Neural cell (in vitro differentiated cells): ENCODE data around the gene PTPRN2. TPM values are rescaled to one million over a fixed set of nuclear protein-coding genes. Genes with fewer than 3 reads are reported as not detected.

Experiments
- H2AFZ ChIP-seq: fragments of 200-600, 300-800 bp; sonication (generic), shearing (Covaris generic); 2 replicates; pipeline ENCODE4 v1.6.0; 2014; ENCODE audit warnings: low read depth, mild to moderate bottlenecking, antibody characterized with exemption, low read length, moderate library complexity
- H3F3A ChIP-seq: fragments of 200-600 bp; shearing (Covaris generic); 2 replicates; pipeline ENCODE4 v1.6.1; 2016; ENCODE audit warnings: mild to moderate bottlenecking, moderate library complexity, mixed read lengths, antibody characterized with exemption, low read length; ENCODE audit not compliant: insufficient read depth, poor library complexity, severe bottlenecking
- H3K27ac ChIP-seq: fragments of 200-600, 300-800 bp; sonication (generic), shearing (Covaris generic); 2 replicates; pipeline ENCODE4 v1.5.1; 2014; ENCODE audit warnings: mild to moderate bottlenecking, low read length, moderate library complexity
- H3K27me3 ChIP-seq: fragments of 300-800, 200-600 bp; sonication (generic), shearing (Covaris generic); 2 replicates; pipeline ENCODE4 v1.6.0; 2014; ENCODE audit warnings: mild to moderate bottlenecking, low read depth, low read length, moderate library complexity; ENCODE audit not compliant: insufficient read depth
- H3K36me3 ChIP-seq: fragments of 300-800, 200-600 bp; sonication (generic), shearing (Covaris generic); 2 replicates; pipeline ENCODE4 v1.5.1; 2014; ENCODE audit warnings: mild to moderate bottlenecking, antibody characterized with exemption, low read length, moderate library complexity; ENCODE audit not compliant: insufficient read depth
- H3K4me2 ChIP-seq: fragments of 300-800, 200-600 bp; sonication (generic), shearing (Covaris generic); 2 replicates; pipeline ENCODE4 v1.6.0; 2014; ENCODE audit warnings: mild to moderate bottlenecking, low read length
- H3K4me3 ChIP-seq: fragments of 300-800, 200-600 bp; sonication (generic), shearing (Covaris generic); 2 replicates; pipeline ENCODE4 v1.5.1; 2014; ENCODE audit warnings: mild to moderate bottlenecking, low read length, moderate library complexity
- H3K79me2 ChIP-seq: fragments of 200-600 bp; shearing (Covaris generic); replicated peaks from 2 replicates; pipeline ENCODE4 v1.6.0; 2014; ENCODE audit warnings: mild to moderate bottlenecking, low read length, moderate library complexity; ENCODE audit not compliant: insufficient read depth
- H3K9ac ChIP-seq: fragments of 300-800, 200-600 bp; sonication (generic), shearing (Covaris generic); 2 replicates; pipeline ENCODE4 v1.6.1; 2016; ENCODE audit warnings: mild to moderate bottlenecking, low read length, mixed read lengths
- H3K9me2 ChIP-seq: fragments of 200-600 bp; shearing (Covaris generic); 2 replicates; pipeline ENCODE4 v1.6.1; 2016; ENCODE audit warnings: mild to moderate bottlenecking, low read length, mixed read lengths; ENCODE audit not compliant: insufficient read depth
- H3K9me3 ChIP-seq: fragments of 200-600, 300-800 bp; sonication (generic), shearing (Covaris generic); 2 replicates; pipeline ENCODE4 v1.6.1; 2016; ENCODE audit warnings: mild to moderate bottlenecking, mixed run types, low read length, moderate library complexity, mixed read lengths
- H4K20me1 ChIP-seq: fragments of 200-600 bp; shearing (Covaris generic); 2 replicates; pipeline ENCODE4 v1.6.1; 2016; ENCODE audit warnings: mild to moderate bottlenecking, mixed run types; ENCODE audit not compliant: insufficient read depth
- CTCF ChIP-seq: fragments of 450-650 bp; IDR thresholded peaks from 2 replicates; pipeline ENCODE4 v1.5.1; 2014; ENCODE audit warnings: antibody characterized with exemption, mild to moderate bottlenecking, moderate library complexity; ENCODE audit not compliant: poor library complexity, severe bottlenecking
- EP300 ChIP-seq: fragments of 450-650 bp; conservative IDR thresholded peaks from 2 replicates; pipeline ENCODE4 v1.6.1; 2014; ENCODE audit warnings: antibody characterized with exemption, mild to moderate bottlenecking, moderate library complexity; ENCODE audit not compliant: poor library complexity, severe bottlenecking
- EZH2 ChIP-seq: fragments of 200-600, 300-800 bp; shearing (Covaris generic), sonication (generic); IDR thresholded peaks from 2 replicates; pipeline ENCODE4 v1.6.1; 2014; ENCODE audit warnings: antibody characterized with exemption, low read length, borderline replicate concordance, mild to moderate bottlenecking; ENCODE audit not compliant: insufficient read depth, poor library complexity, severe bottlenecking
- MXI1 ChIP-seq: fragments of 450-650 bp; conservative IDR thresholded peaks from 2 replicates; pipeline ENCODE4 v1.6.1; 2014; ENCODE audit warnings: antibody characterized with exemption, mild to moderate bottlenecking; ENCODE audit not compliant: poor library complexity, severe bottlenecking
- POLR2AphosphoS5 ChIP-seq: IDR thresholded peaks from 2 replicates; pipeline ENCODE4 v1.6.1; 2012
- RAD21 ChIP-seq: fragments of 450-650 bp; conservative IDR thresholded peaks from 2 replicates; pipeline ENCODE4 v1.6.1; 2014; ENCODE audit warnings: antibody characterized with exemption, mild to moderate bottlenecking, moderate library complexity
- REST ChIP-seq: IDR thresholded peaks from 2 replicates; pipeline ENCODE4 v1.6.1; 2012; ENCODE audit warnings: borderline replicate concordance
- SMC3 ChIP-seq: fragments of 450-650 bp; conservative IDR thresholded peaks from 2 replicates; pipeline ENCODE4 v1.6.1; 2014; ENCODE audit warnings: antibody characterized with exemption, mild to moderate bottlenecking, moderate library complexity; ENCODE audit not compliant: poor library complexity
- TAF1 ChIP-seq: IDR thresholded peaks from 2 replicates; pipeline ENCODE4 v1.6.1; 2012; ENCODE audit warnings: low read depth
- polyA plus RNA-seq: library from polyadenylated mRNA; depleted of rRNA; stranded (reverse); fragments of >200 nt; gene quantifications from 2 replicates; pipeline ENCODE4 v1.2.3, GENCODE V29; 2014

Gene PTPRN2
- polyA plus RNA-seq, 1 donor from 2014 or later = 31.0 TPM

- Histone ChIP-seq H3K79me2 (peaks cover 61% of the 10 kb centered on the region), H3K9ac (no peak overlapping the region), H4K20me1 (no peaks in the 10 kb centered on the region), H3F3A (no peaks in the 10 kb centered on the region), H3K27me3 (no peaks in the 10 kb centered on the region), H2AFZ (no peak overlapping the region), H3K9me2 (no peaks in the 10 kb centered on the region), H3K9me3 (peaks cover under 1% of the 10 kb centered on the region), H3K4me3 (no peak overlapping the region), H3K4me2 (no peak overlapping the region), H3K27ac (no peak overlapping the region), H3K36me3 (peaks cover 8% of the 10 kb centered on the region)
- TF ChIP-seq EP300 (no peak), MXI1 (no peak), RAD21 (no peak), SMC3 (no peak), CTCF (no peak), REST (no peak), POLR2AphosphoS5 (no peak)
Observed at GRCh38 chr7:157634401-157635147, 953.0 kb downstream of the PTPRN2 start.

GRCh38 chr7:157633465-157634185 is 954.0 kb downstream of the PTPRN2 start:
- H3K27me3 ChIP-seq = no peaks in the 10 kb centered on the region
- no peaks in the 10 kb centered on the region for H4K20me1 ChIP-seq
- no peaks in the 10 kb centered on the region for H3K9me2 ChIP-seq
- peaks cover 10% of the 10 kb centered on the region for H3K36me3 ChIP-seq
- no peak overlapping the region for H3K9ac ChIP-seq
- H3K79me2 ChIP-seq = peaks cover 56% of the 10 kb centered on the region
- H3K4me2 ChIP-seq = no peak overlapping the region
- no peaks in the 10 kb centered on the region for H3F3A ChIP-seq
- TF ChIP-seq TAF1 = no peak
- no peak for TF ChIP-seq SMC3
- no peak for TF ChIP-seq MXI1
- TF ChIP-seq REST = no peak
- TF ChIP-seq CTCF = no peak
- no peak for TF ChIP-seq EP300
- no peak for TF ChIP-seq POLR2AphosphoS5
- no peak for TF ChIP-seq EZH2
- no peaks in the 10 kb centered on the region for H3K9me3 ChIP-seq
- no peak overlapping the region for H3K27ac ChIP-seq
- no peak overlapping the region for H2AFZ ChIP-seq
- H3K4me3 ChIP-seq = no peak overlapping the region
